ENCODE results near the gene SPAG16.

The SPAG16 gene

DNA sequence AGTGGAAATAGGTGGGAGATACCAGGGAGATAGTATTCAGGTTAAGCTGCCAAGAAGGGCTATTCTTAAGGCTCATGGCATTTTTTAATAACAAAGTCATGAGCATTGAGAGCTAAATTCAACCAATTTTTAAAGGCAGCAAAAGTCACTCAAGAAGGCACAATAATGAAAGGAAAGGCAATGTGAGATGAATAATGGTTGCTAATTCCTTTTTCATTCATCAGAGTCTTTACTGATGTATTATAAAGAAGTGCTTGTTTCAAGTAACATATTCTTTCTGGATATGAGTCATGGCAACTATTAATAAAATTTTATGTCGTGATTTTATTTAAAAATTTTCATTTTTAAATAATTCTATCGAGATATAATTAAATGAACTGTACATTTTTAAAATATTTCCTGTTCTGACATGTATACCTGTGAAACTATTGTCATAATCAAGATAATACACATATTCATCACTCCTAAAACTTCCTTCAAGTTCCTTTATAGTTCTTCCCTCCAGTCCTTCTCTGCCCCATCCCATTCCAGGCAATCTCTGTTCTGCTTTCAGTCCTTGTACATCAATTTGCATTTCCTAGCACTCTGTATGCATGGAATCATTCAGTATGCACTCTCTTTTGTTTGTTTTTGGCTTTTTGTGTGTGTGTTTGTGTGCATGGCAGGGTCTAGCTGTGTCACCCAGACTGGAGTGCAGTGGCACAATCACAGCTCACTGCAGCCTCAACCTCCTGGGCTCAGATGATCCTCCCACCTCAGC is 1167.4 kb downstream of the SPAG16 start:
- DNase-seq (ENCODE audit: low read depth in 2 of 3, low spot score in 1 of 3): no peak

Data from stimulated activated CD4-positive, alpha-beta T cell treated with anti-CD3 and anti-CD28 coated beads, Interleukin-12 subunit alpha, Interleukin-12 subunit beta, amount 100 ng/mL, for 48 hours (primary cell).